GM23338 (cell line): ENCODE measurements around the gene EBPL. TPM values are rescaled to one million over a fixed set of nuclear protein-coding genes. Genes with fewer than 3 reads are reported as not detected.
A peak's percentile ranks its signal among the peaks of the same experiment; 100 is the strongest.

Source experiments
- ATAC-seq: fragments of 200-7000 bp; cut with Tn5 transposase; 3 replicates; pipeline ENCODE4 v1.9.1; 2020
- DNase-seq: peaks from one replicate; pipeline ENCODE4 v3.0.0-alpha.2; 2015; ENCODE audit warnings: low spot score
- H2AFZ ChIP-seq: fragments of 200-600 bp; sonication (generic); 2 replicates; pipeline ENCODE4 v1.8.0; 2016; ENCODE audit warnings: antibody characterized with exemption, mild to moderate bottlenecking, moderate library complexity
- H3F3A ChIP-seq: fragments of 200-600 bp; sonication (generic); replicated peaks from 2 replicates; pipeline ENCODE4 v1.8.0; 2017; ENCODE audit warnings: antibody characterized with exemption, mixed run types, low read depth
- H3K27ac ChIP-seq: fragments of 200-600 bp; sonication (generic); 2 replicates; pipeline ENCODE4 v1.6.1; 2016; ENCODE audit warnings: low read depth
- H3K27me3 ChIP-seq: fragments of 200-600 bp; sonication (generic); 2 replicates; pipeline ENCODE4 v1.8.0; 2016; ENCODE audit warnings: mild to moderate bottlenecking, mixed run types, moderate library complexity; ENCODE audit not compliant: insufficient read depth
- H3K36me3 ChIP-seq: fragments of 200-600 bp; sonication (generic); 2 replicates; pipeline ENCODE4 v1.8.0; 2016; ENCODE audit warnings: mild to moderate bottlenecking; ENCODE audit not compliant: insufficient read depth
- H3K4me1 ChIP-seq: fragments of 200-600 bp; sonication (generic); 2 replicates; pipeline ENCODE4 v1.8.0; 2016; ENCODE audit warnings: mild to moderate bottlenecking, moderate library complexity; ENCODE audit not compliant: insufficient read depth
- H3K4me2 ChIP-seq: fragments of 200-600 bp; sonication (generic); 2 replicates; pipeline ENCODE4 v1.7.1; 2017; ENCODE audit warnings: mixed run types
- H3K4me3 ChIP-seq: fragments of 200-600 bp; sonication (generic); 2 replicates; pipeline ENCODE4 v1.6.1; 2016; ENCODE audit warnings: mixed run types
- H3K79me2 ChIP-seq: fragments of 200-600 bp; sonication (generic); replicated peaks from 2 replicates; pipeline ENCODE4 v1.8.0; 2017; ENCODE audit warnings: mild to moderate bottlenecking; ENCODE audit not compliant: insufficient read depth
- H3K9me2 ChIP-seq: fragments of 200-600 bp; sonication (generic); 2 replicates; pipeline ENCODE4 v1.8.0; 2017; ENCODE audit not compliant: insufficient read depth
- H4K20me1 ChIP-seq: fragments of 200-600 bp; sonication (generic); replicated peaks from 2 replicates; pipeline ENCODE4 v1.8.0; 2017; ENCODE audit warnings: mild to moderate bottlenecking; ENCODE audit not compliant: insufficient read depth
- H3K27ac Mint-ChIP-seq: 2 replicates; pipeline ENCODE4 v1.8.0; 2020; ENCODE audit warnings: inconsistent platforms, mild to moderate bottlenecking, moderate library complexity, mixed read lengths
- H3K27me3 Mint-ChIP-seq: 3 replicates; pipeline ENCODE4 v1.8.0; 2022; ENCODE audit warnings: low read depth, mild to moderate bottlenecking, moderate library complexity, mixed read lengths, inconsistent platforms; ENCODE audit not compliant: insufficient read depth, poor library complexity
- H3K36me3 Mint-ChIP-seq: 3 replicates; pipeline ENCODE4 v1.8.0; 2021; ENCODE audit warnings: low read depth, mild to moderate bottlenecking, inconsistent platforms, moderate library complexity, mixed read lengths
- H3K4me1 Mint-ChIP-seq: 3 replicates; pipeline ENCODE4 v1.8.0; 2020; ENCODE audit warnings: mild to moderate bottlenecking, inconsistent platforms, mixed read lengths
- H3K4me3 Mint-ChIP-seq: 3 replicates; pipeline ENCODE4 v1.8.0; 2021; ENCODE audit warnings: moderate library complexity, mild to moderate bottlenecking, inconsistent platforms, mixed read lengths
- H3K9me3 Mint-ChIP-seq: 3 replicates; pipeline ENCODE4 v1.8.0; 2020; ENCODE audit warnings: moderate library complexity, mild to moderate bottlenecking, inconsistent platforms, mixed read lengths
- CREB1 ChIP-seq: fragments of 250-450 bp; sonication (Bioruptor Pico); IDR thresholded peaks from 2 replicates; pipeline ENCODE4 v1.5.0; 2020; ENCODE audit warnings: low read depth, mild to moderate bottlenecking, moderate library complexity
- CTCF ChIP-seq, 2 experiments: fragments of 200-600 bp in 1 of 2; sonication (generic) in 1 of 2; conservative IDR thresholded peaks; 2 replicates each; pipeline versions ENCODE4 v1.5.1 to v1.6.1; 2016 to 2017; ENCODE audit warnings: antibody characterized with exemption in 2 of 2, low read depth in 2 of 2, mild to moderate bottlenecking in 2 of 2, moderate library complexity in 1 of 2
- ETS1 ChIP-seq: IDR thresholded peaks from 2 replicates; pipeline ENCODE4 v1.6.1; 2016; ENCODE audit warnings: antibody characterized with exemption
- EZH2 ChIP-seq: fragments of 200-600 bp; sonication (generic); IDR thresholded peaks from one replicate; pipeline ENCODE4 v1.8.0; 2017; ENCODE audit warnings: antibody characterized with exemption, mild to moderate bottlenecking, low read depth; ENCODE audit not compliant: unreplicated experiment
- EZH2phosphoT487 ChIP-seq: fragments of 200-600 bp; sonication (generic); IDR thresholded peaks from one replicate; pipeline ENCODE4 v1.8.1; 2018; ENCODE audit warnings: antibody characterized with exemption; ENCODE audit not compliant: unreplicated experiment
- JUNB ChIP-seq: IDR thresholded peaks from one replicate; pipeline ENCODE4 v1.6.1; 2016; ENCODE audit warnings: antibody characterized with exemption; ENCODE audit not compliant: unreplicated experiment
- NANOG ChIP-seq: IDR thresholded peaks from 2 replicates; pipeline ENCODE4 v1.6.1; 2016; ENCODE audit warnings: antibody characterized with exemption, borderline replicate concordance
- POLR2AphosphoS5 ChIP-seq: IDR thresholded peaks from 2 replicates; pipeline ENCODE4 v1.6.1; 2016; ENCODE audit warnings: antibody characterized with exemption, low read depth
- REST ChIP-seq: IDR thresholded peaks from one replicate; pipeline ENCODE4 v1.6.1; 2018; ENCODE audit warnings: antibody characterized with exemption; ENCODE audit not compliant: unreplicated experiment
- STAT1 ChIP-seq: IDR thresholded peaks from one replicate; pipeline ENCODE4 v1.6.1; 2016; ENCODE audit warnings: antibody characterized with exemption; ENCODE audit not compliant: unreplicated experiment
- ZNF114 ChIP-seq: fragments of 250-450 bp; sonication (Bioruptor Pico); IDR thresholded peaks from 2 replicates; pipeline ENCODE4 v1.5.0; 2020; ENCODE audit warnings: mild to moderate bottlenecking, moderate library complexity
- ZNF331 ChIP-seq: fragments of 250-450 bp; sonication (Bioruptor Pico); IDR thresholded peaks from 2 replicates; pipeline ENCODE4 v1.5.0; 2020; ENCODE audit warnings: low read depth, mild to moderate bottlenecking, moderate library complexity
- ZNF462 ChIP-seq: fragments of 250-450 bp; sonication (Bioruptor Pico); IDR thresholded peaks from 2 replicates; pipeline ENCODE4 v1.5.0; 2020; ENCODE audit warnings: mild to moderate bottlenecking, moderate library complexity
- polyA plus RNA-seq: library from polyadenylated mRNA; unstranded; fragments of >200 nt; fragmentation: Nextera tagmentation; extraction: Ambion mirVana; gene quantifications from 2 replicates; pipeline ENCODE4 v1.2.1, GENCODE V29; 2016
- total RNA-seq: library from RNA; depleted of rRNA; stranded (reverse); fragments of >200 nt; shearing (Covaris generic); gene quantifications from 2 replicates; pipeline ENCODE4 v1.2.3, GENCODE V29; 2014

The EBPL gene
- total and polyA plus RNA-seq, 2 experiments from 2014 or later, result 231 to 245 TPM

GRCh38 chr13:49701491-49701890 is 10.2 kb upstream of the EBPL start:
- no peak overlapping the region for H3K4me3 Mint-ChIP-seq
- no peaks in the 10 kb centered on the region; the same call in 1 of the 2 replicates for H4K20me1 ChIP-seq
- H3K4me1 ChIP-seq, result peaks cover 18% of the 10 kb centered on the region
- H3K4me1 Mint-ChIP-seq, result peaks cover 34% of the 10 kb centered on the region
- H3F3A ChIP-seq, result no peaks in the 10 kb centered on the region
- H3K27me3 Mint-ChIP-seq, result no peaks in the 10 kb centered on the region
- no peaks in the 10 kb centered on the region for H3K9me3 Mint-ChIP-seq
- H3K36me3 ChIP-seq, result peaks cover 21% of the 10 kb centered on the region
- no peak overlapping the region for H3K4me2 ChIP-seq
- peaks cover 55% of the 10 kb centered on the region for H3K36me3 Mint-ChIP-seq
- H3K27ac ChIP-seq, result 0 out of 2 replicates have a peak overlapping the region, but pooled peaks have one; percentile 45
- TF ChIP-seq EZH2, result no peak
- no peak for TF ChIP-seq NANOG
- TF ChIP-seq EZH2phosphoT487, result no peak
- TF ChIP-seq CTCF (conservative IDR thresholded peaks at IDR 0.05; ENCODE audit: low read depth in 2 of 2), result no peak
- no peak for TF ChIP-seq ZNF114
- TF ChIP-seq POLR2AphosphoS5, result no peak
- no peak for TF ChIP-seq ZNF462 (CRISPR knock-in tag)
- no peak for TF ChIP-seq STAT1
- no peak for TF ChIP-seq ZNF331 (CRISPR knock-in tag)
- no peak for TF ChIP-seq JUNB
- no peak for TF ChIP-seq REST
- TF ChIP-seq ETS1, result no peak
- TF ChIP-seq CREB1 (CRISPR knock-in tag), result no peak
- no peaks in the 10 kb centered on the region for H3K79me2 ChIP-seq
- DNase-seq, result no peak
- H3K27ac Mint-ChIP-seq, result 0 out of 2 replicates have a peak overlapping the region, but pooled peaks have one; percentile 46
- no peaks in the 10 kb centered on the region for H3K27me3 ChIP-seq
- no peaks in the 10 kb centered on the region for H3K9me2 ChIP-seq
- ATAC-seq, result no peak
- H2AFZ ChIP-seq, result no peak overlapping the region
- no peak overlapping the region for H3K4me3 ChIP-seq
